K562 (cell line): ENCODE data around the gene DDR1. TPM values are rescaled to one million over a fixed set of nuclear protein-coding genes. Genes with fewer than 3 reads are reported as not detected.
A peak's percentile ranks its signal among the peaks of the same experiment; 100 is the strongest.

Experiments
- AFF4 ChIP-seq: sonication (generic); formaldehyde crosslinking; IDR thresholded peaks from 2 replicates; pipeline ENCODE4 v1.8.0; 2023; ENCODE audit warnings: mild to moderate bottlenecking, missing genetic modification reagents
- BHLHE40 ChIP-seq: IDR thresholded peaks from 2 replicates; pipeline ENCODE4 v1.6.1; 2011; ENCODE audit warnings: low read length, improper control_type of control experiment
- C11orf30 ChIP-seq: fragments of 450-650 bp; IDR thresholded peaks from 2 replicates; pipeline ENCODE4 v1.6.1; 2016; ENCODE audit warnings: low read depth, mild to moderate bottlenecking
- ETS2 ChIP-seq: IDR thresholded peaks from 2 replicates; pipeline ENCODE4 v1.6.1; 2016; ENCODE audit warnings: borderline replicate concordance, missing genetic modification characterization, mild to moderate bottlenecking, moderate library complexity, missing compliant biosample characterization; ENCODE audit not compliant: poor library complexity, severe bottlenecking
- FOS ChIP-seq: IDR thresholded peaks from 3 replicates; pipeline ENCODE4 v1.6.1; 2011; ENCODE audit not compliant: insufficient read length; ENCODE audit errors: extremely low read depth
- STAG1 ChIP-seq: sonication (generic); formaldehyde crosslinking; IDR thresholded peaks from 2 replicates; pipeline ENCODE4 v1.5.0; 2020; ENCODE audit warnings: missing genetic modification reagents, borderline replicate concordance
- ZKSCAN3 ChIP-seq: fragments of 250-450 bp; sonication (Bioruptor Pico); IDR thresholded peaks from 2 replicates; pipeline ENCODE4 v1.4.0; 2020
- polyA plus RNA-seq, 8 experiments: library from polyadenylated mRNA; depleted of rRNA in 4 of 8; stranded (reverse) in 5 of 8; unstranded in 3 of 8; fragments of >200 nt; fragmentation: Nextera tagmentation in 2 of 8; fragmentation: Illumina TruSeq in 1 of 8; extraction: Ambion mirVana in 2 of 8; extraction: Trizol in 1 of 8; gene quantifications; 2 replicates each; pipeline versions ENCODE4 v1.2.1 to v1.2.3, GENCODE V29; 2011 to 2014; ENCODE audit warnings: inconsistent platforms in 1 of 8, missing spikeins in 1 of 8
- total RNA-seq, 7 experiments: library from RNA; depleted of rRNA in 6 of 7; stranded (reverse); fragments of >200 nt in 6 of 7; fragmentation: Illumina TruSeq in 2 of 7; extraction: Trizol in 2 of 7; gene quantifications; 2 replicates each; pipeline versions ENCODE4 v1.2.1 to v1.2.3, GENCODE V29; 2011 to 2021; ENCODE audit warnings: low replicate concordance in 1 of 7
- TF ChIP-seq, protein P1 (sequence below): fragments of 450-650 bp; formaldehyde crosslinking; conservative IDR thresholded peaks from 2 replicates; pipeline ENCODE4 v1.4.0; 2022; ENCODE audit warnings: mild to moderate bottlenecking, missing genetic modification characterization
- TF ChIP-seq, protein P2 (sequence below): sonication (generic); formaldehyde crosslinking; IDR thresholded peaks from 2 replicates; pipeline ENCODE4 v1.9.0; 2022; ENCODE audit warnings: mild to moderate bottlenecking, missing genetic modification reagents
- TF ChIP-seq, protein P3 (sequence below): fragments of 450-650 bp; IDR thresholded peaks from 2 replicates; pipeline ENCODE4 v1.6.1; 2016; ENCODE audit warnings: mild to moderate bottlenecking, moderate library complexity

Gene DDR1
- total and polyA plus RNA-seq, 9 of the 15 experiments (the other 6 are each of a cell fraction or from before 2014, with no cell fraction given): 1.4 to 44.6 (median 12.2) TPM

- TF ChIP-seq, protein P1, sequence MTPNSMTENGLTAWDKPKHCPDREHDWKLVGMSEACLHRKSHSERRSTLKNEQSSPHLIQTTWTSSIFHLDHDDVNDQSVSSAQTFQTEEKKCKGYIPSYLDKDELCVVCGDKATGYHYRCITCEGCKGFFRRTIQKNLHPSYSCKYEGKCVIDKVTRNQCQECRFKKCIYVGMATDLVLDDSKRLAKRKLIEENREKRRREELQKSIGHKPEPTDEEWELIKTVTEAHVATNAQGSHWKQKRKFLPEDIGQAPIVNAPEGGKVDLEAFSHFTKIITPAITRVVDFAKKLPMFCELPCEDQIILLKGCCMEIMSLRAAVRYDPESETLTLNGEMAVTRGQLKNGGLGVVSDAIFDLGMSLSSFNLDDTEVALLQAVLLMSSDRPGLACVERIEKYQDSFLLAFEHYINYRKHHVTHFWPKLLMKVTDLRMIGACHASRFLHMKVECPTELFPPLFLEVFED: no peak
- TF ChIP-seq FOS: no peak
- no peak for TF ChIP-seq C11orf30
- TF ChIP-seq AFF4 (CRISPR knock-in tag): no peak
- TF ChIP-seq, protein P2, sequence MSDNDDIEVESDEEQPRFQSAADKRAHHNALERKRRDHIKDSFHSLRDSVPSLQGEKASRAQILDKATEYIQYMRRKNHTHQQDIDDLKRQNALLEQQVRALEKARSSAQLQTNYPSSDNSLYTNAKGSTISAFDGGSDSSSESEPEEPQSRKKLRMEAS (CRISPR knock-in tag): no peak
- TF ChIP-seq BHLHE40: no peak
- no peak for TF ChIP-seq ETS2 (tag)
- no peak for TF ChIP-seq STAG1 (CRISPR knock-in tag)
- TF ChIP-seq, protein P3, sequence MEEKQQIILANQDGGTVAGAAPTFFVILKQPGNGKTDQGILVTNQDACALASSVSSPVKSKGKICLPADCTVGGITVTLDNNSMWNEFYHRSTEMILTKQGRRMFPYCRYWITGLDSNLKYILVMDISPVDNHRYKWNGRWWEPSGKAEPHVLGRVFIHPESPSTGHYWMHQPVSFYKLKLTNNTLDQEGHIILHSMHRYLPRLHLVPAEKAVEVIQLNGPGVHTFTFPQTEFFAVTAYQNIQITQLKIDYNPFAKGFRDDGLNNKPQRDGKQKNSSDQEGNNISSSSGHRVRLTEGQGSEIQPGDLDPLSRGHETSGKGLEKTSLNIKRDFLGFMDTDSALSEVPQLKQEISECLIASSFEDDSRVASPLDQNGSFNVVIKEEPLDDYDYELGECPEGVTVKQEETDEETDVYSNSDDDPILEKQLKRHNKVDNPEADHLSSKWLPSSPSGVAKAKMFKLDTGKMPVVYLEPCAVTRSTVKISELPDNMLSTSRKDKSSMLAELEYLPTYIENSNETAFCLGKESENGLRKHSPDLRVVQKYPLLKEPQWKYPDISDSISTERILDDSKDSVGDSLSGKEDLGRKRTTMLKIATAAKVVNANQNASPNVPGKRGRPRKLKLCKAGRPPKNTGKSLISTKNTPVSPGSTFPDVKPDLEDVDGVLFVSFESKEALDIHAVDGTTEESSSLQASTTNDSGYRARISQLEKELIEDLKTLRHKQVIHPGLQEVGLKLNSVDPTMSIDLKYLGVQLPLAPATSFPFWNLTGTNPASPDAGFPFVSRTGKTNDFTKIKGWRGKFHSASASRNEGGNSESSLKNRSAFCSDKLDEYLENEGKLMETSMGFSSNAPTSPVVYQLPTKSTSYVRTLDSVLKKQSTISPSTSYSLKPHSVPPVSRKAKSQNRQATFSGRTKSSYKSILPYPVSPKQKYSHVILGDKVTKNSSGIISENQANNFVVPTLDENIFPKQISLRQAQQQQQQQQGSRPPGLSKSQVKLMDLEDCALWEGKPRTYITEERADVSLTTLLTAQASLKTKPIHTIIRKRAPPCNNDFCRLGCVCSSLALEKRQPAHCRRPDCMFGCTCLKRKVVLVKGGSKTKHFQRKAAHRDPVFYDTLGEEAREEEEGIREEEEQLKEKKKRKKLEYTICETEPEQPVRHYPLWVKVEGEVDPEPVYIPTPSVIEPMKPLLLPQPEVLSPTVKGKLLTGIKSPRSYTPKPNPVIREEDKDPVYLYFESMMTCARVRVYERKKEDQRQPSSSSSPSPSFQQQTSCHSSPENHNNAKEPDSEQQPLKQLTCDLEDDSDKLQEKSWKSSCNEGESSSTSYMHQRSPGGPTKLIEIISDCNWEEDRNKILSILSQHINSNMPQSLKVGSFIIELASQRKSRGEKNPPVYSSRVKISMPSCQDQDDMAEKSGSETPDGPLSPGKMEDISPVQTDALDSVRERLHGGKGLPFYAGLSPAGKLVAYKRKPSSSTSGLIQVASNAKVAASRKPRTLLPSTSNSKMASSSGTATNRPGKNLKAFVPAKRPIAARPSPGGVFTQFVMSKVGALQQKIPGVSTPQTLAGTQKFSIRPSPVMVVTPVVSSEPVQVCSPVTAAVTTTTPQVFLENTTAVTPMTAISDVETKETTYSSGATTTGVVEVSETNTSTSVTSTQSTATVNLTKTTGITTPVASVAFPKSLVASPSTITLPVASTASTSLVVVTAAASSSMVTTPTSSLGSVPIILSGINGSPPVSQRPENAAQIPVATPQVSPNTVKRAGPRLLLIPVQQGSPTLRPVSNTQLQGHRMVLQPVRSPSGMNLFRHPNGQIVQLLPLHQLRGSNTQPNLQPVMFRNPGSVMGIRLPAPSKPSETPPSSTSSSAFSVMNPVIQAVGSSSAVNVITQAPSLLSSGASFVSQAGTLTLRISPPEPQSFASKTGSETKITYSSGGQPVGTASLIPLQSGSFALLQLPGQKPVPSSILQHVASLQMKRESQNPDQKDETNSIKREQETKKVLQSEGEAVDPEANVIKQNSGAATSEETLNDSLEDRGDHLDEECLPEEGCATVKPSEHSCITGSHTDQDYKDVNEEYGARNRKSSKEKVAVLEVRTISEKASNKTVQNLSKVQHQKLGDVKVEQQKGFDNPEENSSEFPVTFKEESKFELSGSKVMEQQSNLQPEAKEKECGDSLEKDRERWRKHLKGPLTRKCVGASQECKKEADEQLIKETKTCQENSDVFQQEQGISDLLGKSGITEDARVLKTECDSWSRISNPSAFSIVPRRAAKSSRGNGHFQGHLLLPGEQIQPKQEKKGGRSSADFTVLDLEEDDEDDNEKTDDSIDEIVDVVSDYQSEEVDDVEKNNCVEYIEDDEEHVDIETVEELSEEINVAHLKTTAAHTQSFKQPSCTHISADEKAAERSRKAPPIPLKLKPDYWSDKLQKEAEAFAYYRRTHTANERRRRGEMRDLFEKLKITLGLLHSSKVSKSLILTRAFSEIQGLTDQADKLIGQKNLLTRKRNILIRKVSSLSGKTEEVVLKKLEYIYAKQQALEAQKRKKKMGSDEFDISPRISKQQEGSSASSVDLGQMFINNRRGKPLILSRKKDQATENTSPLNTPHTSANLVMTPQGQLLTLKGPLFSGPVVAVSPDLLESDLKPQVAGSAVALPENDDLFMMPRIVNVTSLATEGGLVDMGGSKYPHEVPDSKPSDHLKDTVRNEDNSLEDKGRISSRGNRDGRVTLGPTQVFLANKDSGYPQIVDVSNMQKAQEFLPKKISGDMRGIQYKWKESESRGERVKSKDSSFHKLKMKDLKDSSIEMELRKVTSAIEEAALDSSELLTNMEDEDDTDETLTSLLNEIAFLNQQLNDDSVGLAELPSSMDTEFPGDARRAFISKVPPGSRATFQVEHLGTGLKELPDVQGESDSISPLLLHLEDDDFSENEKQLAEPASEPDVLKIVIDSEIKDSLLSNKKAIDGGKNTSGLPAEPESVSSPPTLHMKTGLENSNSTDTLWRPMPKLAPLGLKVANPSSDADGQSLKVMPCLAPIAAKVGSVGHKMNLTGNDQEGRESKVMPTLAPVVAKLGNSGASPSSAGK: peak; percentile 11; the same call in 1 of the 2 replicates
- no peak for TF ChIP-seq ZKSCAN3 (CRISPR knock-in tag)
Observed at GRCh38 chr6:30875244-30876038, 8.9 kb upstream of the DDR1 start (continued).
